A673 (cell line): Measurements from ENCODE around the gene CTTNBP2.

Experiments
- CTCF ChIP-seq: fragments of 300-800, 200-600 bp; sonication (generic); conservative IDR thresholded peaks from 2 replicates; pipeline ENCODE4 v1.5.1; 2017; ENCODE audit warnings: low read depth, mild to moderate bottlenecking, antibody characterized with exemption, low read length, moderate library complexity, mixed read lengths
- EZH2 ChIP-seq: fragments of 200-600 bp; sonication (generic); IDR thresholded peaks from 2 replicates; pipeline ENCODE4 v1.6.1; 2017; ENCODE audit warnings: borderline replicate concordance, low read depth, mild to moderate bottlenecking, mixed read lengths, antibody characterized with exemption, low read length; ENCODE audit not compliant: poor library complexity, severe bottlenecking

DNA sequence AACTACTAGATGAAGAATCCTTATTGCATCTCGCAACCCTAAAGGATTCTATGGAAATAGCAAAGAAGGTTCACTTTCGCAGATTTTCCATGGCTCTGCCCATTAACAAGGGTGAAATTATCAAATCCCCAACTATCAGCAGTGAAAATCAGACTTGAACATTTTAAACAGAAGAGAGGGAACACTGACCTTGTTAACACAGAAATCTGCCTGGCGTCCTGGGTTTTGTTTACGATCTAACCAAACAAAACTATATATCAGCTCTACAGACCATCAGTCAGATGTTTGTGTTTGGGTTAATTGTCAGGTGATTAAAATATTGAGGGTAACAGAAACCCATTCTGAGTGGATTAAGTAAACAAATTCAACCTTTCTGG lies 1.9 kb downstream of the CTTNBP2 start:
- TF ChIP-seq EZH2 (no peak), CTCF (no peak)
